HCT116 (cell line): Measurements from ENCODE around the gene DERL3. TPM values are rescaled to one million over a fixed set of nuclear protein-coding genes. Genes with fewer than 3 reads are reported as not detected.

Source experiments
- ATAC-seq: fragments of 200-7000 bp; cut with Tn5 transposase; 2 replicates; pipeline ENCODE4 v1.9.1; 2020; ENCODE audit warnings: mild to moderate bottlenecking, moderate library complexity
- BruUV-seq: library from RNA; stranded (reverse); fragments of 400-500 nt; replicated peaks from 2 replicates; lab custom pipeline; 2021; lab: Mats Ljungman, UMichigan
- CTCF ChIA-PET: fragments of 300-600 bp; sonication (Branson Sonifier 250); formaldehyde crosslinking; loops from one replicate; lab custom pipeline; 2021; ENCODE audit warnings: antibody characterized with exemption; lab: Charles Lee
- POLR2A ChIA-PET: fragments of 300-600, 350-600 bp; sonication (Branson Sonifier 250); formaldehyde crosslinking; loops from one replicate; lab custom pipeline; 2021; ENCODE audit warnings: antibody characterized with exemption; lab: Charles Lee
- RAD21 ChIA-PET, 2 experiments: fragments of 300-600 bp; sonication (Branson Sonifier 250); formaldehyde crosslinking; loops; one replicate each; lab custom pipeline; 2023; ENCODE audit warnings: low total read pairs in 2 of 2; ENCODE audit not compliant: uncharacterized antibody in 2 of 2, unreplicated experiment in 2 of 2, low non-redundant PET in 1 of 2; lab: Charles Lee
- DNase-seq: peaks from one replicate; pipeline ENCODE4 v3.0.0-alpha.2; 2010; ENCODE audit warnings: low read depth, low spot score
- H2AFZ ChIP-seq: fragments of 200-600 bp; shearing (Covaris generic), sonication (generic); 2 replicates; pipeline ENCODE4 v1.6.1; 2017; ENCODE audit warnings: low read depth, mixed run types, mixed read lengths, antibody characterized with exemption, low read length; ENCODE audit not compliant: poor library complexity, severe bottlenecking
- H3K27ac ChIP-seq: 2 replicates; pipeline ENCODE4 v1.5.1; 2012; ENCODE audit warnings: low read depth, low read length
- H3K27me3 ChIP-seq: fragments of 200-600 bp; sonication (generic); 2 replicates; pipeline ENCODE4 v1.6.1; 2016; ENCODE audit warnings: mixed run types, low read length, mixed read lengths; ENCODE audit not compliant: insufficient read depth
- H3K36me3 ChIP-seq, 2 experiments: fragments of 200-500 bp in 1 of 2; fragments of 200-600 bp in 1 of 2; sonication (Bioruptor generic) in 1 of 2; sonication (generic) in 1 of 2; 2 replicates each; pipeline versions ENCODE4 v1.5.1 to v1.6.1; 2014 to 2016; ENCODE audit warnings: low read length in 2 of 2, inconsistent platforms in 1 of 2, mixed read lengths in 1 of 2, mixed run types in 1 of 2; ENCODE audit not compliant: insufficient read depth in 2 of 2, control insufficient read depth in 1 of 2
- H3K4me1 ChIP-seq, 2 experiments: fragments of 200-600 bp in 1 of 2; sonication (generic) in 1 of 2; 2 replicates each; pipeline versions ENCODE4 v1.5.1 to v1.6.1; 2012 to 2017; ENCODE audit warnings: low read length in 2 of 2, inconsistent platforms in 1 of 2, mild to moderate bottlenecking in 1 of 2, mixed read lengths in 1 of 2, mixed run types in 1 of 2, moderate library complexity in 1 of 2; ENCODE audit not compliant: insufficient read depth in 2 of 2, control insufficient read depth in 1 of 2
- H3K4me2 ChIP-seq: fragments of 200-600 bp; sonication (generic); 2 replicates; pipeline ENCODE4 v1.6.1; 2017; ENCODE audit warnings: mixed run types, low read length, mixed read lengths
- H3K4me3 ChIP-seq, 2 experiments: fragments of 200-600 bp in 1 of 2; sonication (generic) in 1 of 2; replicated peaks in 1 of 2; 2 replicates each; pipeline ENCODE4 v1.5.1; 2011 to 2016; ENCODE audit warnings: low read length in 2 of 2, control low read depth in 1 of 2, low read depth in 1 of 2, mild to moderate bottlenecking in 1 of 2, mixed read lengths in 1 of 2, mixed run types in 1 of 2
- H3K79me2 ChIP-seq: fragments of 200-600 bp; sonication (generic); 2 replicates; pipeline ENCODE4 v1.6.1; 2017; ENCODE audit warnings: mild to moderate bottlenecking, mixed run types, low read length, moderate library complexity, mixed read lengths; ENCODE audit not compliant: insufficient read depth
- H3K9ac ChIP-seq: fragments of 200-600 bp; sonication (generic); 2 replicates; pipeline ENCODE4 v1.6.1; 2016; ENCODE audit warnings: low read length, mixed read lengths
- H3K9me2 ChIP-seq: fragments of 200-600 bp; sonication (generic), shearing (Covaris generic); 2 replicates; pipeline ENCODE4 v1.6.1; 2017; ENCODE audit warnings: mixed run types, mild to moderate bottlenecking, moderate library complexity; ENCODE audit not compliant: insufficient read depth
- H3K9me3 ChIP-seq, 2 experiments: fragments of 200-500 bp in 1 of 2; fragments of 200-600 bp in 1 of 2; sonication (Bioruptor generic) in 1 of 2; sonication (generic) in 1 of 2; 2 replicates each; pipeline ENCODE4 v1.6.1; 2014 to 2017; ENCODE audit warnings: low read length in 2 of 2, mixed read lengths in 2 of 2, inconsistent platforms in 1 of 2, low read depth in 1 of 2, mild to moderate bottlenecking in 1 of 2, mixed run types in 1 of 2, moderate library complexity in 1 of 2; ENCODE audit not compliant: control insufficient read depth in 1 of 2, insufficient read depth in 1 of 2
- H4K20me1 ChIP-seq: fragments of 200-600 bp; sonication (generic), shearing (Covaris generic); 2 replicates; pipeline ENCODE4 v1.6.1; 2017; ENCODE audit warnings: mixed run types, mild to moderate bottlenecking, moderate library complexity; ENCODE audit not compliant: insufficient read depth
- ATF3 ChIP-seq: IDR thresholded peaks from 2 replicates; pipeline ENCODE4 v1.6.1; 2012
- CBX3 ChIP-seq: IDR thresholded peaks from 2 replicates; pipeline ENCODE4 v1.6.1; 2012; ENCODE audit warnings: low read depth
- CEBPB ChIP-seq: IDR thresholded peaks from 2 replicates; pipeline ENCODE4 v1.6.1; 2012; ENCODE audit warnings: low read depth
- CTCF ChIP-seq, 3 experiments: fragments of 200-600 bp in 1 of 3; sonication (generic) in 1 of 3; IDR thresholded peaks in 2 of 3; conservative IDR thresholded peaks in 1 of 3; 2 replicates each; pipeline ENCODE4 v1.5.1; 2012 to 2017; ENCODE audit warnings: low read depth in 2 of 3, low read length in 2 of 3, antibody characterized with exemption in 1 of 3, borderline replicate concordance in 1 of 3, control low read depth in 1 of 3, mild to moderate bottlenecking in 1 of 3, mixed read lengths in 1 of 3, mixed run types in 1 of 3, moderate library complexity in 1 of 3; ENCODE audit not compliant: insufficient read depth in 1 of 3
- EGR1 ChIP-seq: IDR thresholded peaks from 2 replicates; pipeline ENCODE4 v1.6.1; 2012; ENCODE audit warnings: low read depth
- ELF1 ChIP-seq: IDR thresholded peaks from 2 replicates; pipeline ENCODE4 v1.6.1; 2012; ENCODE audit warnings: low read depth, borderline replicate concordance
- EZH2 ChIP-seq: fragments of 200-600 bp; sonication (generic); IDR thresholded peaks from 2 replicates; pipeline ENCODE4 v1.6.1; 2017; ENCODE audit warnings: antibody characterized with exemption, mixed run types
- EZH2phosphoT487 ChIP-seq: fragments of 200-600 bp; IDR thresholded peaks from 2 replicates; pipeline ENCODE4 v1.6.1; 2018; ENCODE audit warnings: antibody characterized with exemption, borderline replicate concordance
- JUND ChIP-seq: IDR thresholded peaks from 2 replicates; pipeline ENCODE4 v1.6.1; 2012
- POLR2A ChIP-seq: IDR thresholded peaks from 2 replicates; pipeline ENCODE4 v1.7.0; 2011; ENCODE audit warnings: borderline replicate concordance; ENCODE audit not compliant: insufficient read depth, insufficient read length; ENCODE audit errors: extremely low read depth
- POLR2AphosphoS5 ChIP-seq: IDR thresholded peaks from 2 replicates; pipeline ENCODE4 v1.6.1; 2011; ENCODE audit warnings: mild to moderate bottlenecking, low read depth, low read length, moderate library complexity
- RAD21 ChIP-seq: IDR thresholded peaks from 2 replicates; pipeline ENCODE4 v1.6.1; 2012; ENCODE audit warnings: low read depth, mild to moderate bottlenecking
- REST ChIP-seq: IDR thresholded peaks from 2 replicates; pipeline ENCODE4 v1.6.1; 2012; ENCODE audit warnings: low read depth
- SRF ChIP-seq: IDR thresholded peaks from 2 replicates; pipeline ENCODE4 v1.6.1; 2012; ENCODE audit warnings: low read depth
- YY1 ChIP-seq: IDR thresholded peaks from 2 replicates; pipeline ENCODE4 v1.6.1; 2011; ENCODE audit warnings: low read length, low read depth, moderate library complexity, mild to moderate bottlenecking; ENCODE audit not compliant: insufficient replicate concordance; ENCODE audit errors: extremely low read depth
- ZBTB33 ChIP-seq: IDR thresholded peaks from 2 replicates; pipeline ENCODE4 v1.6.1; 2011; ENCODE audit warnings: mild to moderate bottlenecking, low read length, moderate library complexity; ENCODE audit not compliant: insufficient replicate concordance; ENCODE audit errors: extremely low read depth
- ZFX ChIP-seq: fragments of 450-650 bp; IDR thresholded peaks from 2 replicates; pipeline ENCODE4 v1.6.1; 2017
- ZNF274 ChIP-seq: fragments of 200-500 bp; sonication (Bioruptor generic); IDR thresholded peaks from 2 replicates; pipeline ENCODE4 v1.6.1; 2014; ENCODE audit warnings: mild to moderate bottlenecking, low read depth, low read length, inconsistent platforms
- intact Hi-C: fragments of 100-400 bp; cut with micrococcal nuclease; formaldehyde crosslinking; loops from 2 replicates; pipeline ENCODE4 v1.10.0; 2022
- total RNA-seq: library from RNA; stranded (reverse); gene quantifications from one replicate; pipeline ENCODE4 v1.2.1, GENCODE V29; 2021; ENCODE audit not compliant: unreplicated experiment

The DERL3 gene
- total RNA-seq, 1 experiment from 2014 or later: not detected

- ChIA-PET CTCF (no interaction called here), POLR2A (no interaction called here), RAD21 (no interaction called here)
- Histone ChIP-seq H3K79me2 (no peaks in the 10 kb centered on the region; the same call in 1 of the 2 replicates), H3K4me2 (no peak overlapping the region), H2AFZ (no peak overlapping the region), H4K20me1 (no peaks in the 10 kb centered on the region), H3K4me3 (no peak overlapping the region), H3K9me2 (no peaks in the 10 kb centered on the region), H3K27ac (no peak overlapping the region), H3K36me3 (peaks cover 2 to 5% of the 10 kb centered on the region in 2 experiments; a peak in 3 of 4 replicates), H3K27me3 (no peaks in the 10 kb centered on the region), H3K4me1 (no peaks in the 10 kb centered on the region), H3K9me3 (no peaks in the 10 kb centered on the region), H3K9ac (no peak overlapping the region)
- ATAC-seq: no peak
- intact Hi-C loops: no loop called here
- no peak for DNase-seq
- BruUV-seq: no TSS peak
- TF ChIP-seq YY1 (no peak), EGR1 (no peak), ZBTB33 (no peak), JUND (no peak), CTCF (IDR thresholded peaks at IDR 0.05 in 2 of 3, conservative IDR thresholded peaks at IDR 0.05 in 1 of 3; ENCODE audit: borderline replicate concordance in 1 of 3, insufficient read depth in 1 of 3, low read depth in 2 of 3, low read length in 2 of 3) (no peak), EZH2phosphoT487 (no peak), ELF1 (no peak), RAD21 (no peak), EZH2 (no peak), CBX3 (no peak), ZFX (no peak), POLR2AphosphoS5 (no peak), SRF (no peak), CEBPB (no peak), REST (no peak), ZNF274 (no peak), POLR2A (no peak), ATF3 (no peak)
Measured at GRCh38 chr22:23836281-23836680, 2.5 kb downstream of the DERL3 start.
